Spleen (tissue), 11 donors: ENCODE results near the gene OR2T5. TPM values are rescaled to one million over a fixed set of nuclear protein-coding genes. Genes with fewer than 3 reads are reported as not detected.
A peak's percentile ranks its signal among the peaks of the same experiment; 100 is the strongest.
"Not testable (repeated sequence)": the region's sequence is repeated elsewhere in the genome, so short reads cannot be mapped to it uniquely, and the experiment has no call there.

Source experiments
- DNase-seq: peaks from one replicate; pipeline ENCODE4 v3.0.0-alpha.2; 2020
- H3K27ac ChIP-seq, 8 donors: fragments of 200-600 bp; sonication (generic) in 7 of 8; 1 replicate in 4 of 8; 2 replicates in 4 of 8; pipeline versions ENCODE4 v1.5.0 to v1.8.0; 2016 to 2021; ENCODE audit warnings: inconsistent platforms in 4 of 8, mild to moderate bottlenecking in 4 of 8, moderate library complexity in 1 of 8
- H3K27me3 ChIP-seq, 7 donors: fragments of 200-600 bp; sonication (generic) in 6 of 7; replicated peaks in 1 of 7; 1 replicate in 4 of 7; 2 replicates in 3 of 7; pipeline versions ENCODE4 v1.5.0 to v1.8.0; 2016 to 2021; ENCODE audit warnings: inconsistent platforms in 3 of 7, mild to moderate bottlenecking in 1 of 7
- H3K36me3 ChIP-seq, 6 donors: fragments of 200-600 bp; sonication (generic) in 5 of 6; 1 replicate in 4 of 6; 2 replicates in 2 of 6; pipeline versions ENCODE4 v1.5.0 to v1.8.0; 2016 to 2021; ENCODE audit warnings: inconsistent platforms in 2 of 6
- H3K4me1 ChIP-seq, 6 donors: fragments of 200-600 bp; sonication (generic) in 5 of 6; 1 replicate in 3 of 6; 2 replicates in 3 of 6; pipeline versions ENCODE4 v1.5.0 to v1.8.0; 2016 to 2021; ENCODE audit warnings: inconsistent platforms in 3 of 6
- H3K4me3 ChIP-seq, 8 donors: fragments of 200-600 bp; sonication (generic) in 7 of 8; 1 replicate in 4 of 8; 2 replicates in 4 of 8; pipeline versions ENCODE4 v1.5.0 to v1.8.0; 2016 to 2021; ENCODE audit warnings: inconsistent platforms in 4 of 8, mild to moderate bottlenecking in 4 of 8, moderate library complexity in 2 of 8
- H3K9me3 ChIP-seq, 8 donors: fragments of 200-600 bp; sonication (generic) in 7 of 8; 1 replicate in 4 of 8; 2 replicates in 4 of 8; pipeline versions ENCODE4 v1.5.0 to v1.8.0; 2016 to 2021; ENCODE audit warnings: inconsistent platforms in 4 of 8
- CTCF ChIP-seq, 11 experiments: fragments of 200-600 bp in 7 of 11; fragments of 450-650 bp in 4 of 11; sonication (generic) in 4 of 11; IDR thresholded peaks in 8 of 11; conservative IDR thresholded peaks in 3 of 11; 1 replicate in 7 of 11; 2 replicates in 4 of 11; pipeline versions ENCODE4 v1.4.0 to v1.8.0; 2016 to 2021; ENCODE audit warnings: antibody characterized with exemption in 11 of 11, inconsistent platforms in 4 of 11, mild to moderate bottlenecking in 1 of 11
- POLR2A ChIP-seq, 3 donors: fragments of 450-650 bp; IDR thresholded peaks; one replicate each; pipeline ENCODE4 v1.5.1; 2017; ENCODE audit warnings: antibody characterized with exemption in 3 of 3, mild to moderate bottlenecking in 1 of 3
- POLR2AphosphoS5 ChIP-seq, 3 donors: sonication (generic); formaldehyde crosslinking; IDR thresholded peaks; one replicate each; pipeline ENCODE4 v1.5.1; 2017; ENCODE audit warnings: antibody characterized with exemption in 3 of 3
- WGBS, 5 donors: extraction: QIAGEN DNeasy Blood & Tissue Kit in 3 of 5; methylation state at CpG; one replicate each; pipeline versions ENCODE4 v1.1.5 to v1.1.7; 2013 to 2018; 5-methylcytosine and 5-hydroxymethylcytosine counted together
- intact Hi-C: fragments of 100-400 bp; cut with DNase I; formaldehyde crosslinking; loops from one replicate; pipeline ENCODE4 v1.15.0; 2023; ENCODE audit warnings: low total_unique reads
- polyA plus RNA-seq, 3 donors: library from polyadenylated mRNA; stranded (reverse); fragments of 200-250 nt; gene quantifications; one replicate each; pipeline ENCODE4 v1.2.1, GENCODE V29; 2013
- total RNA-seq, 7 donors: library from RNA; depleted of rRNA in 3 of 7; stranded (reverse); fragments of >200 nt in 3 of 7; fragmentation: NEBNext Ultra II Directional in 4 of 7; extraction: Animal tissue kit (Norgen Biotek cat#: 25700) in 4 of 7; gene quantifications; one replicate each; pipeline versions ENCODE4 v1.1.0 to v1.2.1, GENCODE V29; 2016 to 2021
- donor health status: healthy with polysubstance abuse.
- donor health status: DM: no; HTN: no; CAD: no; lungs with moderate emphysema.
- donor health status: DM: no; HTN: no; CAD: no.
- donor health status: Bipolar disorder and iron deficiency.
- donor health status: healthy.
- donor health status: DM: no; HTN: no; CAD: no.
- donor health status: DM: yes; HTN: yes; CAD: no.

OR2T5 gene
- total and polyA plus RNA-seq, 10 donors = not detected

GRCh38 chr1:248455045-248455444, 33.3 kb upstream of the OR2T5 start:
- intact Hi-C loops, H3K27ac ChIP-seq, H3K9me3 ChIP-seq, H3K4me3 ChIP-seq, H3K36me3 ChIP-seq, DNase-seq, H3K4me1 ChIP-seq, H3K27me3 ChIP-seq: not testable (repeated sequence)
- WGBS, 5 donors = 70 to 100% (median 78%) methylated on average over 1 to 3 of the region's 4 CpGs

GRCh38 chr1:248456635-248457034, 31.8 kb upstream of the OR2T5 start:
- intact Hi-C loops, H3K36me3 ChIP-seq, H3K4me3 ChIP-seq, H3K27me3 ChIP-seq, DNase-seq, H3K27ac ChIP-seq, H3K4me1 ChIP-seq, H3K9me3 ChIP-seq: not testable (repeated sequence)
- WGBS, 5 donors = no CpG with 5 or more reads among the region's 2 CpGs

- WGBS, 5 donors = 70 to 84% (median 75%) methylated on average over 7 of the region's 7 CpGs
- H3K9me3 ChIP-seq, H3K27ac ChIP-seq, H3K4me3 ChIP-seq, H3K36me3 ChIP-seq, intact Hi-C loops, DNase-seq, H3K4me1 ChIP-seq, H3K27me3 ChIP-seq: not testable (repeated sequence)
Observed at GRCh38 chr1:248459117-248459516, 29.3 kb upstream of the OR2T5 start.

- H3K4me3 ChIP-seq = no peak overlapping the region
- H3K27ac ChIP-seq = no peak overlapping the region
- H3K4me1 ChIP-seq = no peaks in the 10 kb centered on the region
- DNase-seq = no peak
- no peaks in the 10 kb centered on the region for H3K9me3 ChIP-seq
- no peaks in the 10 kb centered on the region for H3K27me3 ChIP-seq
- WGBS, 5 donors = 85 to 94% (median 85%) methylated on average over 4 of the region's 4 CpGs
- no peak for TF ChIP-seq POLR2A (IDR thresholded peaks at IDR 0.05)
- TF ChIP-seq POLR2AphosphoS5 (IDR thresholded peaks at IDR 0.05) = no peak
- TF ChIP-seq CTCF (IDR thresholded peaks at IDR 0.05 in 8 of 11, conservative IDR thresholded peaks at IDR 0.05 in 3 of 11) = no peak
- intact Hi-C loops = no loop called here
- H3K36me3 ChIP-seq = no peaks in the 10 kb centered on the region
Observed at GRCh38 chr1:248471154-248471553, 17.2 kb upstream of the OR2T5 start.

GRCh38 chr1:248472111-248472510, 16.3 kb upstream of the OR2T5 start:
- WGBS, 5 donors = 64 to 74% (median 71%) methylated on average over 2 of the region's 2 CpGs
- H3K36me3 ChIP-seq, DNase-seq, H3K4me3 ChIP-seq, intact Hi-C loops, H3K9me3 ChIP-seq, H3K27ac ChIP-seq, H3K4me1 ChIP-seq, H3K27me3 ChIP-seq: not testable (repeated sequence)

GRCh38 chr1:248473051-248473450, 15.3 kb upstream of the OR2T5 start, which contains the start of gene OR2T3:
OR2T3 (plus strand) TSS chr1:248473351; CDS start chr1:248473351, 0 bp downstream.
- H3K4me3 ChIP-seq, H3K27me3 ChIP-seq, DNase-seq, H3K4me1 ChIP-seq, H3K27ac ChIP-seq, intact Hi-C loops, H3K9me3 ChIP-seq, H3K36me3 ChIP-seq: not testable (repeated sequence)
- 69 to 93% (median 88%) methylated on average over 1 to 2 of the region's 2 CpGs for WGBS, 5 donors

- intact Hi-C loops, DNase-seq, H3K4me3 ChIP-seq, H3K4me1 ChIP-seq, H3K27ac ChIP-seq, H3K27me3 ChIP-seq, H3K9me3 ChIP-seq, H3K36me3 ChIP-seq: not testable (repeated sequence)
- no CpG with 5 or more reads among the region's 1 CpG for WGBS, 5 donors
Observed at GRCh38 chr1:248475660-248476059, 12.7 kb upstream of the OR2T5 start.

GRCh38 chr1:248481686-248482579, 6.5 kb upstream of the OR2T5 start:
- H3K36me3 ChIP-seq, DNase-seq, H3K4me3 ChIP-seq, H3K27me3 ChIP-seq, intact Hi-C loops, H3K9me3 ChIP-seq: not testable (repeated sequence)
- 50 to 64% (median 60%) methylated on average over 12 to 13 of the region's 13 CpGs for WGBS, 5 donors
- Histone ChIP-seq H3K27ac (peak overlapping the region in 1 of 8 donors; percentile 40), H3K4me1 (peaks cover 0 to 10% (median 0%) of the 10 kb centered on the region in 6 donors)

- H3K4me3 ChIP-seq, H3K4me1 ChIP-seq, H3K36me3 ChIP-seq, intact Hi-C loops, H3K27me3 ChIP-seq, H3K27ac ChIP-seq, H3K9me3 ChIP-seq, DNase-seq: not testable (repeated sequence)
- no CpG with 5 or more reads among the region's 5 CpGs for WGBS, 5 donors
Observed at GRCh38 chr1:248496661-248497060, 8.3 kb downstream of the OR2T5 start.

GRCh38 chr1:248500305-248501035, 12.1 kb downstream of the OR2T5 start:
- H3K36me3 ChIP-seq, H3K27ac ChIP-seq, H3K4me3 ChIP-seq, H3K4me1 ChIP-seq, H3K9me3 ChIP-seq, DNase-seq, H3K27me3 ChIP-seq, intact Hi-C loops: not testable (repeated sequence)
- 77 to 100% (median 86%) methylated on average over 1 of the region's 2 CpGs for WGBS, 5 donors
